RWPE2 (cell line): ENCODE data around the gene PGAM5.

ENCODE experiments used
- ATAC-seq: fragments of 200-7000 bp; cut with Tn5 transposase; 3 replicates; pipeline ENCODE4 v1.9.1; 2021; ENCODE audit warnings: low read depth
- DNase-seq: peaks from one replicate; pipeline ENCODE4 v3.0.0-alpha.2; 2020; ENCODE audit warnings: low spot score
- H3K27ac ChIP-seq: fragments of 450-650 bp; 2 replicates; pipeline ENCODE4 v1.5.1; 2017; ENCODE audit warnings: mild to moderate bottlenecking; ENCODE audit not compliant: poor library complexity, severe bottlenecking
- H3K27me3 ChIP-seq: fragments of 250-450 bp; sonication (Bioruptor Pico); 2 replicates; pipeline ENCODE4 v1.5.1; 2021; ENCODE audit warnings: mild to moderate bottlenecking, moderate library complexity; ENCODE audit not compliant: insufficient read depth, poor library complexity, severe bottlenecking
- H3K36me3 ChIP-seq: fragments of 250-450 bp; sonication (Bioruptor Pico); 2 replicates; pipeline ENCODE4 v1.5.1; 2020; ENCODE audit warnings: low read depth, mild to moderate bottlenecking, moderate library complexity
- H3K4me1 ChIP-seq: fragments of 250-450 bp; sonication (Bioruptor Pico); 2 replicates; pipeline ENCODE4 v1.5.1; 2021; ENCODE audit warnings: mild to moderate bottlenecking, moderate library complexity; ENCODE audit not compliant: insufficient read depth, poor library complexity, severe bottlenecking
- H3K4me3 ChIP-seq: fragments of 250-450 bp; sonication (Bioruptor Pico); 2 replicates; pipeline ENCODE4 v1.5.1; 2021; ENCODE audit warnings: mild to moderate bottlenecking, moderate library complexity; ENCODE audit not compliant: severe bottlenecking
- H3K9me3 ChIP-seq: fragments of 250-450 bp; sonication (Bioruptor Pico); 2 replicates; pipeline ENCODE4 v1.5.1; 2021; ENCODE audit warnings: mild to moderate bottlenecking, moderate library complexity; ENCODE audit not compliant: severe bottlenecking
- TF ChIP-seq, protein P1 (sequence below): fragments of 450-650 bp; IDR thresholded peaks from one replicate; pipeline ENCODE4 v1.5.1; 2017; ENCODE audit warnings: mild to moderate bottlenecking, moderate library complexity; ENCODE audit not compliant: poor library complexity, severe bottlenecking

The PGAM5 gene

DNA sequence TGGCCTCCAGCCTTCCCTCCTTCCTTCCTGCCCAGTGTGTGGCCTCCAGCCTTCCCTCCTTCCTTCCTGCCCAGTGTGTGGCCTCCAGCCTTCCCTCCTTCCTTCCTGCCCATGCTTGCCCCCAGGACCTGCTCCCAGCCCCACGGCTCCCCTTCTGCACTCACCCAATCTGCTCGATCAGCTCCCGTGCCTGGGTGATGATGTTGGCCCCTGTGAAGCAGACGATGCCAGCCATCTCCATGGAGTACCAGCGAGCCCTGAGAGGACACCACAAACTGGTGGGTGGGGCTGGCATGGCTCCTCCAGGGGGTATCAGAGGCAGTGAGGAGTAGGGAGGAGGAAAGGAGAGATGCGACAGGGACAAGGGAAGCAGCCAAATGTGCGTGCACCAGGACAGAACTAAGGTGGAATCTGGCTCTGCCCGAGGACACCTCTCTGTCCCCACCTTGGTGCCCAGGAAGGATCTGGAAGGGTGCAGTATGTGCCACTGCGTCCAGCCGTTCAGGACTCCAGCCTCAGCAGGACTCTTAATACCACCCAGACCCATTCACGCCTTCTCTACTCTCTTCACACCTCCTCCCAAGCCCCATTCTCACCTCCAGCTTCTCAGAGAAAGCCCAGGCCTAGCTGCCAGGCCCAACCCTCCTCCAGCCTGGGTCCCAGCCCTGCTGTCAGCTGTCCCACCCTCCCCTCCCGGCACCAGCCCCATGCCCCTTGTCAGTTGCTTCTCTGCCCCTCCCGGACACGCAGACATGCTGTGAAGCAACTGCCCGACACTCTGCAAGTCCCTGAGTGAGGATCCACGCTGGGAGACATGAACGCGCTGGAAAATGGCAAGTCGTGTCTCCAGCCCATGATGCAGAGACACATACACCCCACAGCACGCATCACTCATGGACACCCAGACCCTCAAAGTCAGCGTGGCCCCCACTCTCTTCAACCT lies 46.2 kb upstream of the PGAM5 start:
- Histone ChIP-seq H3K27me3 (no peaks in the 10 kb centered on the region), H3K4me3 (no peak overlapping the region), H3K36me3 (peaks cover 88% of the 10 kb centered on the region), H3K9me3 (no peaks in the 10 kb centered on the region), H3K27ac (no peak overlapping the region), H3K4me1 (no peaks in the 10 kb centered on the region)
- TF ChIP-seq, protein P1, sequence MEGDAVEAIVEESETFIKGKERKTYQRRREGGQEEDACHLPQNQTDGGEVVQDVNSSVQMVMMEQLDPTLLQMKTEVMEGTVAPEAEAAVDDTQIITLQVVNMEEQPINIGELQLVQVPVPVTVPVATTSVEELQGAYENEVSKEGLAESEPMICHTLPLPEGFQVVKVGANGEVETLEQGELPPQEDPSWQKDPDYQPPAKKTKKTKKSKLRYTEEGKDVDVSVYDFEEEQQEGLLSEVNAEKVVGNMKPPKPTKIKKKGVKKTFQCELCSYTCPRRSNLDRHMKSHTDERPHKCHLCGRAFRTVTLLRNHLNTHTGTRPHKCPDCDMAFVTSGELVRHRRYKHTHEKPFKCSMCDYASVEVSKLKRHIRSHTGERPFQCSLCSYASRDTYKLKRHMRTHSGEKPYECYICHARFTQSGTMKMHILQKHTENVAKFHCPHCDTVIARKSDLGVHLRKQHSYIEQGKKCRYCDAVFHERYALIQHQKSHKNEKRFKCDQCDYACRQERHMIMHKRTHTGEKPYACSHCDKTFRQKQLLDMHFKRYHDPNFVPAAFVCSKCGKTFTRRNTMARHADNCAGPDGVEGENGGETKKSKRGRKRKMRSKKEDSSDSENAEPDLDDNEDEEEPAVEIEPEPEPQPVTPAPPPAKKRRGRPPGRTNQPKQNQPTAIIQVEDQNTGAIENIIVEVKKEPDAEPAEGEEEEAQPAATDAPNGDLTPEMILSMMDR, result no peak
- ATAC-seq (no peak), DNase-seq (no peak)

DNA sequence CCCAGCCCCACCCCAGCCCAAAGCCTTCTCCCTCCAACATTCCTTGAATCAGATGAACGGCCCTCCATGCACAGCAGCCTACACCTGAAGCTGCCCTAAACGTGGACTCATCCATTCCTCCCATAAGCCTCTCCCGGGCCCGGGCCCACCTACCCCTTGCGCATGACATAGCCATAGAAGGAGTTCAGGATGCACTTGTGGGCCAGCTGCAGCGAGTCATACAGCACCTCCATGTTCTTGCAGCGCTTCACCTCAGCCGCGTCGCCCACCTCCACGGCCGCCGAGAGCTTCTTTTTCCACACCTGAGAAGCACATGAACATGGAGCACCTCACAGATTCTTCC lies 45.5 kb upstream of the PGAM5 start:
- ATAC-seq (no peak), DNase-seq (no peak)
- H3K36me3 ChIP-seq, result peaks cover 88% of the 10 kb centered on the region
- no peaks in the 10 kb centered on the region for H3K9me3 ChIP-seq
- TF ChIP-seq, protein P1, result no peak
- no peak overlapping the region for H3K27ac ChIP-seq
- H3K4me1 ChIP-seq, result no peaks in the 10 kb centered on the region
- H3K4me3 ChIP-seq, result no peak overlapping the region
- H3K27me3 ChIP-seq, result no peaks in the 10 kb centered on the region

DNA sequence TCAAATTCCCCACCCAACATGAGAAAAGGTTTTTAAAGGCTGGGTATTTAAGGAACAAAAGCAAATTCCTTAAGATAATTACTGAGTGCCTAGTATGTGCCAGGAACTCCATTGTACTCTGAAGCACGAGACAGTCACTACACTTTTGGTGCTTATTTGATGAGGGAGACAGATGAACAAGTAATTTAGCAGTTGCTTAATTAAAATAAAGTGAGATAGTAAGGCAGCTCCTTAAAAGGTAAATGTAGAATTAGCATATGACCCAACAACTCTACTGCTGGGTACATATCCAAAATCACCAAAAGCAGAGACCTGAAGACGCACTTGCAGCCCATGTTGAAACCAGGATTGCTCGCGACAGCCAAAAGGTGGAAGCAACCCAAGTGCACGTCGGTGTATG lies 44.8 kb upstream of the PGAM5 start:
- no peak for DNase-seq
- Histone ChIP-seq H3K27me3 (no peaks in the 10 kb centered on the region), H3K4me3 (no peak overlapping the region), H3K9me3 (no peaks in the 10 kb centered on the region), H3K4me1 (no peaks in the 10 kb centered on the region), H3K27ac (no peak overlapping the region), H3K36me3 (peaks cover 86% of the 10 kb centered on the region)
- ATAC-seq, result no peak
- TF ChIP-seq, protein P1, result no peak

DNA sequence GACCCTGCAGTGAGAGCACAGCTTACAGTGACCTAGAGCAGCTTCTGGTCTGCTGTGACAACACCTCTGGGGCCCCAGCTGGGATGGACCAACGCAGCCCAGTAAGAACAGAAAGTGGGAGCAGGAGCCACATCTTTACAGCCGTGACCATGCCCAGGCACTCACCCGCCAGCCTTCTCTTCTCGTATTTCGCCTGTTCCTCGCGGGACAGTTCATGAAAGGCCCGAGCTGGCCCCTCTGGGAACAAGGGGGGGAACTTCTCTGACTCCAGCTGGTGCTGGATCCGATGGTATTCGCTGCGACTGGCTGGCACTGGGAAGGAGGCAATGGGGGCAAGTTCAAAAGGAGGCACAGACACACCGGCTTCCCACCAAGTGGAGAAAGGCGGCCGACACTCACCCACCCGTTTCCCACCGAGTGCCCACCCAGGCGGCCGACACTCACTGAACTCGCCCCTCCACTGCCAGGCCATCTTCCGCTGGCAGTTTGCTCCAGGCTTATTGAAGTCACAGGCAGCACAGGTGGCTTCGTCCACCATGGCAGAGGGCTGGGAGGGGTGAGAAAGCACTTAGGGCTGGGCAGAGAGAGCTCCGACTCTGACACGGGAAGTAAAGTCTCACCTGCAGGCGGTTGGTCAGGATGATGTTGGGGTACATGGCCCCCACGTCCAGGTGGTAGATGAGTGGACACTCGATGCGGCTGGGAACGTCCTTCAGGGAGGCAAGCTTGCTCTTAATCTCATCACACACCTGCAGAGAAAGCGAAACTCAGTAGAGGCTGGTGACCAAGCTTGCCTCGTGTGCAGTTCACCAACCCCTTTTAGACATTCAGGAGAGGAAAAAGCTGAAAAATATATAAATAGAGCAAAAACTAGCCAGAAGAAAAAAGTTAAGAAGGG lies 42.2 kb upstream of the PGAM5 start:
- no peaks in the 10 kb centered on the region for H3K27me3 ChIP-seq
- no peak overlapping the region for H3K27ac ChIP-seq
- TF ChIP-seq, protein P1, result no peak
- H3K4me1 ChIP-seq, result no peaks in the 10 kb centered on the region
- ATAC-seq (no peak), DNase-seq (no peak)
- H3K4me3 ChIP-seq, result no peak overlapping the region
- H3K9me3 ChIP-seq, result no peaks in the 10 kb centered on the region
- peaks cover 84% of the 10 kb centered on the region for H3K36me3 ChIP-seq
